HG03039 (cell line): Measurements from ENCODE around the gene TNKS2.
"Not testable (repeated sequence)": the region's sequence is repeated elsewhere in the genome, so short reads cannot be mapped to it uniquely, and the experiment has no call there.

Source experiments
- ATAC-seq: cut with Tn5 transposase; IDR thresholded peaks from one replicate; pipeline ENCODE4 v1.9.1; 2021; ENCODE audit warnings: mild to moderate bottlenecking, moderate library complexity; ENCODE audit not compliant: unreplicated experiment

The TNKS2 gene

GRCh38 chr10:91797874-91798648, at the start of gene TNKS2:
Gene TNKS2, plus strand, starts transcription at chr10:91798426. Its CDS starts 265 bp downstream, at chr10:91798691.
- ATAC-seq: peak; percentile 79

- ATAC-seq: not testable (repeated sequence)
Observed at GRCh38 chr10:91749592-91749991, 48.6 kb upstream of the TNKS2 start.

GRCh38 chr10:91756286-91756685, 41.9 kb upstream of the TNKS2 start:
- ATAC-seq: no peak

- no peak for ATAC-seq
Observed at GRCh38 chr10:91758303-91759146, 39.7 kb upstream of the TNKS2 start.

GRCh38 chr10:91759581-91759986, 38.6 kb upstream of the TNKS2 start:
- ATAC-seq: no peak

GRCh38 chr10:91761721-91762120, 36.5 kb upstream of the TNKS2 start:
- no peak for ATAC-seq

GRCh38 chr10:91762878-91763277, 35.3 kb upstream of the TNKS2 start:
- ATAC-seq: no peak

- ATAC-seq: no peak
Observed at GRCh38 chr10:91766676-91767075, 31.6 kb upstream of the TNKS2 start.

GRCh38 chr10:91768123-91768522, 30.1 kb upstream of the TNKS2 start:
- ATAC-seq: no peak

- ATAC-seq: no peak
Observed at GRCh38 chr10:91771907-91772306, 26.3 kb upstream of the TNKS2 start.

GRCh38 chr10:91772461-91772860, 25.8 kb upstream of the TNKS2 start:
- ATAC-seq: no peak

- ATAC-seq: no peak
Observed at GRCh38 chr10:91772869-91773268, 25.4 kb upstream of the TNKS2 start.

- ATAC-seq: no peak
Observed at GRCh38 chr10:91774571-91774970, 23.7 kb upstream of the TNKS2 start.

GRCh38 chr10:91775731-91776130, 22.5 kb upstream of the TNKS2 start:
- no peak for ATAC-seq

- ATAC-seq: no peak
Observed at GRCh38 chr10:91776266-91776665, 22.0 kb upstream of the TNKS2 start.

- no peak for ATAC-seq
Observed at GRCh38 chr10:91778485-91778884, 19.7 kb upstream of the TNKS2 start.

GRCh38 chr10:91779011-91779605, 19.1 kb upstream of the TNKS2 start:
- ATAC-seq: no peak

GRCh38 chr10:91782539-91782938, 15.7 kb upstream of the TNKS2 start:
- no peak for ATAC-seq

GRCh38 chr10:91785830-91786229, 12.4 kb upstream of the TNKS2 start:
- no peak for ATAC-seq

GRCh38 chr10:91787258-91787657, 11.0 kb upstream of the TNKS2 start:
- no peak for ATAC-seq

GRCh38 chr10:91787810-91788209, 10.4 kb upstream of the TNKS2 start:
- ATAC-seq: no peak

- no peak for ATAC-seq
Observed at GRCh38 chr10:91788527-91788926, 9.7 kb upstream of the TNKS2 start.
